Measurements from ENCODE around the gene PDZRN4.

Gene PDZRN4

DNA sequence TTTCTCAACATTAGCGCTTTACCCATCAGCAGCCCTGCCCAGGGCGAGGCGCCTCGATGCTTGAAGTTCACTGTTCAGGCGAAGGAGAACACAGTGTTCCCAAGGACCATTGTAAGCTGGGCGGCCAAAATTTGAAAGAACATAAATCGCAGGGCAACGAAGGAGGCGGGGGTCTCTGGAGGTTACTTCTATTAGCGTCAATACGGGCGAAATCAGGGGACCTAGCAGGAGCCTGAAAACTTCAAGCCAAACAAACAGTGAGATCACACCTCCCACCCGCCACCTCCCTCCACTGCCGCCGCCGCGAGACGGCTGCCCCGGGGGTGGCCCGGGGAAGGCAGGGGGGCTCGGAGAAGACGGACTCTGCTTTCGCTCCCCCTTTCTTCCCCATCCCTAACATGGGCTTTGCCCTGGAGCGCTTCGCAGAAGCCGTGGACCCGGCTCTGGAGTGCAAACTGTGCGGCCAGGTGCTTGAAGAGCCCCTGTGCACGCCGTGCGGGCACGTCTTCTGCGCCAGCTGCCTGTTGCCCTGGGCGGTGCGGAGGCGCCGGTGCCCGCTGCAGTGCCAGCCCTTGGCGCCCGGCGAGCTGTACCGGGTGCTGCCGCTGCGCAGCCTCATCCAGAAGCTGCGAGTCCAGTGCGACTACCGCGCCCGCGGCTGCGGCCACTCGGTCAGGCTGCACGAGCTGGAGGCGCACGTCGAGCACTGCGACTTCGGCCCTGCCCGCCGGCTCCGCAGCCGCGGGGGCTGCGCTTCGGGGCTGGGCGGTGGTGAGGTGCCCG, at the start of gene PDZRN4:
TSS of gene PDZRN4 (plus strand) at position 263 of the 783 bp plus-strand sequence.
- DNase-seq (ENCODE audit: low read depth) = no peak
- TF ChIP-seq, protein P1, sequence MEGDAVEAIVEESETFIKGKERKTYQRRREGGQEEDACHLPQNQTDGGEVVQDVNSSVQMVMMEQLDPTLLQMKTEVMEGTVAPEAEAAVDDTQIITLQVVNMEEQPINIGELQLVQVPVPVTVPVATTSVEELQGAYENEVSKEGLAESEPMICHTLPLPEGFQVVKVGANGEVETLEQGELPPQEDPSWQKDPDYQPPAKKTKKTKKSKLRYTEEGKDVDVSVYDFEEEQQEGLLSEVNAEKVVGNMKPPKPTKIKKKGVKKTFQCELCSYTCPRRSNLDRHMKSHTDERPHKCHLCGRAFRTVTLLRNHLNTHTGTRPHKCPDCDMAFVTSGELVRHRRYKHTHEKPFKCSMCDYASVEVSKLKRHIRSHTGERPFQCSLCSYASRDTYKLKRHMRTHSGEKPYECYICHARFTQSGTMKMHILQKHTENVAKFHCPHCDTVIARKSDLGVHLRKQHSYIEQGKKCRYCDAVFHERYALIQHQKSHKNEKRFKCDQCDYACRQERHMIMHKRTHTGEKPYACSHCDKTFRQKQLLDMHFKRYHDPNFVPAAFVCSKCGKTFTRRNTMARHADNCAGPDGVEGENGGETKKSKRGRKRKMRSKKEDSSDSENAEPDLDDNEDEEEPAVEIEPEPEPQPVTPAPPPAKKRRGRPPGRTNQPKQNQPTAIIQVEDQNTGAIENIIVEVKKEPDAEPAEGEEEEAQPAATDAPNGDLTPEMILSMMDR (IDR thresholded peaks at IDR 0.05; ENCODE audit: low read length, missing control alignments) = no peak
- H3K4me3 ChIP-seq (replicated peaks; ENCODE audit: low read depth, low read length) = no peak within 1 kb of the TSS

DNA sequence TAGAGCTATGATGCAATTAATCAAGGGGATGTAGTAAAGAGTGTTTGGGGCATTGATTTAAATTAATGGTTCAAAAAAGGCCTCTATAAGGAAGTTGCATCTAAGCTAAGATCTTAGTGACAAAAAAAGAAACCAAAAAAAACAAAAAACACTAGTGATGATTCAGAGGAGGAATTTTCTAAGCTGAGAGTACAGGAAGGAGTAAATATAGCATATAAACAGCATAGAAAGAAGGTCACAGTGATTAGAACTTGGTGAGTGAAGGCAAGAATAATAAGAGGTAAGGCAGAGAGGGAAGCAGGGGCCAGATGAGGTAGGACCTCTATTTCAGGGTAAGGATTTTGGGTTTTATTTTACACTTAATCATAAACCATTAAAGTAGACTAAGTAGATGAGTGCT, 48.0 kb upstream of the PDZRN4 start:
- no peak for DNase-seq (ENCODE audit: low read depth)
- TF ChIP-seq, protein P1 (IDR thresholded peaks at IDR 0.05; ENCODE audit: low read length, missing control alignments) = no peak
- H3K4me3 ChIP-seq (replicated peaks; ENCODE audit: low read depth, low read length) = no peak overlapping the region

DNA sequence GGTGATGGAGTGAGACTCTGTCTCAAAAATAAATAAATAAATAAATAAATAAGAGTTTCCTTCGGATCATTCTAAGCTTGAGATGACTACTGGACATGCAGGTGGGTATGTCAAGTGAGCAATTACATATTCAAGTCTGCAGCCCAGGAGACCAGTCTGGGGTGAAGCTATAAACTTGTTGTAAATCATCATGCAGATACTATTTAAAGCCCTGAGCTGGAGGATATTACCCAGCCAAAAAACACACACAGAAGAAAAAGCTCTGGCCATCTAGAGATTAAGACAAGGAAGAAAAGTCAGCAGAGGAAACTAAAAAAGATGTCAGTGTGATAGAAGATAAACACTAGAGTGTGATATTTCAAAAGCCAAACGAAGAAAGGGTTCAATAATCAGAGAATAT, 47.0 kb upstream of the PDZRN4 start:
- no peak for DNase-seq (ENCODE audit: low read depth)
- no peak overlapping the region for H3K4me3 ChIP-seq (replicated peaks; ENCODE audit: low read depth, low read length)
- TF ChIP-seq, protein P1 (IDR thresholded peaks at IDR 0.05; ENCODE audit: low read length, missing control alignments) = no peak

DNA sequence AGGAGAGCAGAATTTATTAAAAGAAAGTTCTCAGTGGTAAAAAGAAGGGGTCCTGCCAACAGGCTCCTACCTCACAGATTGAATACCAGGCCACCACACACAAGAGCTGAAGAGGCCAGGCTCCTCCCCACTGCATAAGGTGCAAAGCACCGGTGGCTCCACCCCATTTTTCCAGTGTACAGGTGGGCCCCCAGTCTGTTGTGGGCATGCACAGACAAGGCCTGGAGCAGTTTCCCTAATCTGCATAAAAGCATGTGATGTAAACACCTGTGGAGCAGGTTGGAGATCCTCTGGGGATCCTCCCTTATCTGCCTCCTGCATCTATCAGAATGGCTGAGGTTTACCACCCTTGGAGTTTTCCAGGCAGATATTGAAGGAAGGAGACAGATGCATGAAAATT, 45.7 kb upstream of the PDZRN4 start:
- DNase-seq (ENCODE audit: low read depth) = no peak
- no peak overlapping the region for H3K4me3 ChIP-seq (replicated peaks; ENCODE audit: low read depth, low read length)
- TF ChIP-seq, protein P1 (IDR thresholded peaks at IDR 0.05; ENCODE audit: low read length, missing control alignments) = no peak

DNA sequence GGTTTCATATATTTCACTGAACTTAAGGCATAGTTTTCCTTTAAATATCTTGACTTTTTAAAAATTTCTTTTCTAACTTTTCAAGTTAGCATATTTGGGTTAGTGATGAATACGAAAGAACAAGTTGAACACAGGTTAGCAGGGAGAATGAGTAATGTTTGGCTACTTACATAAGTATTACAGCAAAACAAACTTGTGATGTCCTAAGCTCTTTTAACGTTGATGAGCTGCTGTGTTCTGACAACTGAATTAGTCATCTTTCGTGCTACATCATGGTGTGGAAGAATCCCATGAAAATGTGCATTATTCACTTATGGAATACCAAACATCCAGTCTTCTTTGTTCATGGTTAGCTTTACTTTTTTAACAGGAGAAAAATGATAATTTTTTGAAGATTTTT, 36.3 kb upstream of the PDZRN4 start:
- TF ChIP-seq, protein P1 (IDR thresholded peaks at IDR 0.05; ENCODE audit: low read length, missing control alignments) = no peak
- H3K4me3 ChIP-seq (replicated peaks; ENCODE audit: low read depth, low read length) = no peak overlapping the region
- DNase-seq (ENCODE audit: low read depth) = no peak

DNA sequence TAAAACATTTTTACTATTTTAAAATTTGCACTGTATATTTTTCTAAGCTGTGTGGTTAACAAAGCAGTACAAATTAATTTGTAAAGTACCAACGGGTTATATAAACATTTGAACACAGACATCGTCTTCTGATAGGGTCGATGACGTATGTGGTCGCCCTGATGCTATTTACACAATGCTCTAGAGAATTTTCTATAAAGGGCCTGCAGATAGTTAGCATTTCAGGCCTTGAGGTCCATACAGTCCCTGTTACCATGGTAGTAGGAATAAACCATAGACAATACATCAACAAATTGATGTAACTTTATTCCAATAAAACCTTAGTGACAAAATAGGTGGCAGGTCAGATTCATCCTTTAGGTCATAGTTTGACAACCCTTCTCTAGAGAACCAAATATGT, 25.7 kb upstream of the PDZRN4 start:
- no peak for DNase-seq (ENCODE audit: low read depth)
- H3K4me3 ChIP-seq (replicated peaks; ENCODE audit: low read depth, low read length) = no peak overlapping the region
- TF ChIP-seq, protein P1 (IDR thresholded peaks at IDR 0.05; ENCODE audit: low read length, missing control alignments) = no peak

DNA sequence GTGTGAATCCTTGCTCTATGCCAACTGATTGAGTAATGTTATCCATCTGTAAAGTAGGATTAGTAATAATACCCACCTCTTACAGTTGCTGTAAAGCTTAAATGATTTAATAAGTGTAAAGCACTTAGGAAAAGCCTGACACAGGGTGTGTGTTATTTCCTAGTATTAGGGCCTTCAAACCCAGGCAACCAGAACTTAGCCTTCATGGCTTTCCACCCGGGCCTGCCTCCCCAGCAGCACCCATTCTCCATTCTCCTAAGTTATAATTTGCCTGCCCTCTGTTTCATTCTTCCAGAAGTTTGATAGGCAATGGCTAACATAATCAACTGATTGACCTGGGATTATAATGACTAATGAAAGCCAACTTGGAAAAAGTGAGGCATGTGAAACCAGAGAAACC, 20.4 kb upstream of the PDZRN4 start:
- TF ChIP-seq, protein P1 (IDR thresholded peaks at IDR 0.05; ENCODE audit: low read length, missing control alignments) = no peak
- DNase-seq (ENCODE audit: low read depth) = no peak
- no peak overlapping the region for H3K4me3 ChIP-seq (replicated peaks; ENCODE audit: low read depth, low read length)

All from fibroblast of pulmonary artery (primary cell).